ENCODE data around the gene SPDYC.

Gene SPDYC

GRCh38 chr11:65188486-65188885, 18.5 kb downstream of the SPDYC start:
- H3K27me3 ChIP-seq (ENCODE audit: control insufficient read depth, insufficient read depth, low read length) = no peaks in the 10 kb centered on the region
- no peak overlapping the region for H3K27ac ChIP-seq (ENCODE audit: low read depth, low read length)
- H3K4me3 ChIP-seq (ENCODE audit: low read depth, low read length) = no peak overlapping the region
- peaks cover 71% of the 10 kb centered on the region for H3K36me3 ChIP-seq (ENCODE audit: control insufficient read depth, insufficient read depth, low read length)
- no peak overlapping the region for H3K9ac ChIP-seq (ENCODE audit: low read length)
- H3K9me3 ChIP-seq (ENCODE audit: control insufficient read depth, insufficient read depth, low read depth, low read length) = no peaks in the 10 kb centered on the region
- H3K4me1 ChIP-seq (ENCODE audit: control insufficient read depth, insufficient read depth, low read length) = peaks cover 29% of the 10 kb centered on the region

GRCh38 chr11:65189191-65189590, 19.2 kb downstream of the SPDYC start:
- Histone ChIP-seq H3K9me3 (ENCODE audit: control insufficient read depth, insufficient read depth, low read depth, low read length) (no peaks in the 10 kb centered on the region), H3K36me3 (ENCODE audit: control insufficient read depth, insufficient read depth, low read length) (peaks cover 73% of the 10 kb centered on the region), H3K4me1 (ENCODE audit: control insufficient read depth, insufficient read depth, low read length) (peaks cover 22% of the 10 kb centered on the region), H3K27ac (ENCODE audit: low read depth, low read length) (no peak overlapping the region), H3K4me3 (ENCODE audit: low read depth, low read length) (no peak overlapping the region), H3K9ac (ENCODE audit: low read length) (no peak overlapping the region), H3K27me3 (ENCODE audit: control insufficient read depth, insufficient read depth, low read length) (no peaks in the 10 kb centered on the region)

- Histone ChIP-seq H3K4me3 (ENCODE audit: low read depth, low read length) (no peak overlapping the region), H3K9ac (ENCODE audit: low read length) (no peak overlapping the region), H3K9me3 (ENCODE audit: control insufficient read depth, insufficient read depth, low read depth, low read length) (no peaks in the 10 kb centered on the region), H3K36me3 (ENCODE audit: control insufficient read depth, insufficient read depth, low read length) (peaks cover 83% of the 10 kb centered on the region), H3K4me1 (ENCODE audit: control insufficient read depth, insufficient read depth, low read length) (no peaks in the 10 kb centered on the region), H3K27ac (ENCODE audit: low read depth, low read length) (no peak overlapping the region), H3K27me3 (ENCODE audit: control insufficient read depth, insufficient read depth, low read length) (no peaks in the 10 kb centered on the region)
These were observed 24.5 kb downstream of the SPDYC start for GRCh38 chr11:65194564-65194963.

GRCh38 chr11:65204143-65204542, 34.1 kb downstream of the SPDYC start:
- Histone ChIP-seq H3K27me3 (ENCODE audit: control insufficient read depth, insufficient read depth, low read length) (no peaks in the 10 kb centered on the region), H3K9me3 (ENCODE audit: control insufficient read depth, insufficient read depth, low read depth, low read length) (no peaks in the 10 kb centered on the region), H3K27ac (ENCODE audit: low read depth, low read length) (no peak overlapping the region), H3K36me3 (ENCODE audit: control insufficient read depth, insufficient read depth, low read length) (peaks cover 49% of the 10 kb centered on the region), H3K4me3 (ENCODE audit: low read depth, low read length) (0 out of 2 replicates have a peak overlapping the region, but pooled peaks have one; percentile 15), H3K9ac (ENCODE audit: low read length) (peak overlapping the region; percentile 15), H3K4me1 (ENCODE audit: control insufficient read depth, insufficient read depth, low read length) (peaks cover 10% of the 10 kb centered on the region; the same call in 1 of the 2 replicates)

- no peaks in the 10 kb centered on the region for H3K9me3 ChIP-seq (ENCODE audit: control insufficient read depth, insufficient read depth, low read depth, low read length)
- no peak overlapping the region for H3K27ac ChIP-seq (ENCODE audit: low read depth, low read length)
- H3K4me1 ChIP-seq (ENCODE audit: control insufficient read depth, insufficient read depth, low read length) = peaks cover 10% of the 10 kb centered on the region; the same call in 1 of the 2 replicates
- no peaks in the 10 kb centered on the region for H3K27me3 ChIP-seq (ENCODE audit: control insufficient read depth, insufficient read depth, low read length)
- 0 out of 2 replicates have a peak overlapping the region, but pooled peaks have one; percentile 15 for H3K4me3 ChIP-seq (ENCODE audit: low read depth, low read length)
- H3K36me3 ChIP-seq (ENCODE audit: control insufficient read depth, insufficient read depth, low read length) = peaks cover 53% of the 10 kb centered on the region
- H3K9ac ChIP-seq (ENCODE audit: low read length) = no peak overlapping the region
These were observed 34.9 kb downstream of the SPDYC start for GRCh38 chr11:65204646-65205601.

- H3K9me3 ChIP-seq (ENCODE audit: control insufficient read depth, insufficient read depth, low read depth, low read length) = no peaks in the 10 kb centered on the region
- no peaks in the 10 kb centered on the region for H3K27me3 ChIP-seq (ENCODE audit: control insufficient read depth, insufficient read depth, low read length)
- H3K27ac ChIP-seq (ENCODE audit: low read depth, low read length) = no peak overlapping the region
- H3K4me3 ChIP-seq (ENCODE audit: low read depth, low read length) = no peak overlapping the region
- peaks cover 58% of the 10 kb centered on the region for H3K36me3 ChIP-seq (ENCODE audit: control insufficient read depth, insufficient read depth, low read length)
- H3K4me1 ChIP-seq (ENCODE audit: control insufficient read depth, insufficient read depth, low read length) = peaks cover 10% of the 10 kb centered on the region; the same call in 1 of the 2 replicates
- no peak overlapping the region for H3K9ac ChIP-seq (ENCODE audit: low read length)
These were observed 35.6 kb downstream of the SPDYC start for GRCh38 chr11:65205602-65205967.

GRCh38 chr11:65206441-65206841, 36.4 kb downstream of the SPDYC start:
- Histone ChIP-seq H3K9ac (ENCODE audit: low read length) (no peak overlapping the region), H3K27me3 (ENCODE audit: control insufficient read depth, insufficient read depth, low read length) (no peaks in the 10 kb centered on the region), H3K27ac (ENCODE audit: low read depth, low read length) (no peak overlapping the region), H3K9me3 (ENCODE audit: control insufficient read depth, insufficient read depth, low read depth, low read length) (no peaks in the 10 kb centered on the region), H3K4me3 (ENCODE audit: low read depth, low read length) (no peak overlapping the region), H3K36me3 (ENCODE audit: control insufficient read depth, insufficient read depth, low read length) (peaks cover 63% of the 10 kb centered on the region), H3K4me1 (ENCODE audit: control insufficient read depth, insufficient read depth, low read length) (peaks cover 12% of the 10 kb centered on the region; the same call in 1 of the 2 replicates)

GRCh38 chr11:65206901-65207300, 36.9 kb downstream of the SPDYC start:
- peaks cover 12% of the 10 kb centered on the region; the same call in 1 of the 2 replicates for H3K4me1 ChIP-seq (ENCODE audit: control insufficient read depth, insufficient read depth, low read length)
- H3K4me3 ChIP-seq (ENCODE audit: low read depth, low read length) = no peak overlapping the region
- no peak overlapping the region for H3K27ac ChIP-seq (ENCODE audit: low read depth, low read length)
- H3K27me3 ChIP-seq (ENCODE audit: control insufficient read depth, insufficient read depth, low read length) = no peaks in the 10 kb centered on the region
- H3K9me3 ChIP-seq (ENCODE audit: control insufficient read depth, insufficient read depth, low read depth, low read length) = no peaks in the 10 kb centered on the region
- peaks cover 67% of the 10 kb centered on the region for H3K36me3 ChIP-seq (ENCODE audit: control insufficient read depth, insufficient read depth, low read length)
- H3K9ac ChIP-seq (ENCODE audit: low read length) = no peak overlapping the region

- H3K4me1 ChIP-seq (ENCODE audit: control insufficient read depth, insufficient read depth, low read length) = peaks cover 23% of the 10 kb centered on the region
- peaks cover 68% of the 10 kb centered on the region for H3K36me3 ChIP-seq (ENCODE audit: control insufficient read depth, insufficient read depth, low read length)
- no peak overlapping the region for H3K27ac ChIP-seq (ENCODE audit: low read depth, low read length)
- no peak overlapping the region for H3K9ac ChIP-seq (ENCODE audit: low read length)
- H3K27me3 ChIP-seq (ENCODE audit: control insufficient read depth, insufficient read depth, low read length) = no peaks in the 10 kb centered on the region
- no peak overlapping the region for H3K4me3 ChIP-seq (ENCODE audit: low read depth, low read length)
- H3K9me3 ChIP-seq (ENCODE audit: control insufficient read depth, insufficient read depth, low read depth, low read length) = no peaks in the 10 kb centered on the region
These were observed 38.1 kb downstream of the SPDYC start for GRCh38 chr11:65207918-65208784.

GRCh38 chr11:65208785-65209710, 39.0 kb downstream of the SPDYC start:
- H3K27ac ChIP-seq (ENCODE audit: low read depth, low read length) = no peak overlapping the region
- H3K9ac ChIP-seq (ENCODE audit: low read length) = no peak overlapping the region
- H3K4me1 ChIP-seq (ENCODE audit: control insufficient read depth, insufficient read depth, low read length) = peaks cover 31% of the 10 kb centered on the region
- no peaks in the 10 kb centered on the region for H3K9me3 ChIP-seq (ENCODE audit: control insufficient read depth, insufficient read depth, low read depth, low read length)
- H3K36me3 ChIP-seq (ENCODE audit: control insufficient read depth, insufficient read depth, low read length) = peaks cover 68% of the 10 kb centered on the region
- H3K4me3 ChIP-seq (ENCODE audit: low read depth, low read length) = no peak overlapping the region
- no peaks in the 10 kb centered on the region for H3K27me3 ChIP-seq (ENCODE audit: control insufficient read depth, insufficient read depth, low read length)
